ENCODE measurements around the gene PROB1. TPM values are rescaled to one million over a fixed set of nuclear protein-coding genes. Genes with fewer than 3 reads are reported as not detected.
"Not testable (repeated sequence)": the region's sequence is repeated elsewhere in the genome, so short reads cannot be mapped to it uniquely, and the experiment has no call there.

The PROB1 gene, protein sequence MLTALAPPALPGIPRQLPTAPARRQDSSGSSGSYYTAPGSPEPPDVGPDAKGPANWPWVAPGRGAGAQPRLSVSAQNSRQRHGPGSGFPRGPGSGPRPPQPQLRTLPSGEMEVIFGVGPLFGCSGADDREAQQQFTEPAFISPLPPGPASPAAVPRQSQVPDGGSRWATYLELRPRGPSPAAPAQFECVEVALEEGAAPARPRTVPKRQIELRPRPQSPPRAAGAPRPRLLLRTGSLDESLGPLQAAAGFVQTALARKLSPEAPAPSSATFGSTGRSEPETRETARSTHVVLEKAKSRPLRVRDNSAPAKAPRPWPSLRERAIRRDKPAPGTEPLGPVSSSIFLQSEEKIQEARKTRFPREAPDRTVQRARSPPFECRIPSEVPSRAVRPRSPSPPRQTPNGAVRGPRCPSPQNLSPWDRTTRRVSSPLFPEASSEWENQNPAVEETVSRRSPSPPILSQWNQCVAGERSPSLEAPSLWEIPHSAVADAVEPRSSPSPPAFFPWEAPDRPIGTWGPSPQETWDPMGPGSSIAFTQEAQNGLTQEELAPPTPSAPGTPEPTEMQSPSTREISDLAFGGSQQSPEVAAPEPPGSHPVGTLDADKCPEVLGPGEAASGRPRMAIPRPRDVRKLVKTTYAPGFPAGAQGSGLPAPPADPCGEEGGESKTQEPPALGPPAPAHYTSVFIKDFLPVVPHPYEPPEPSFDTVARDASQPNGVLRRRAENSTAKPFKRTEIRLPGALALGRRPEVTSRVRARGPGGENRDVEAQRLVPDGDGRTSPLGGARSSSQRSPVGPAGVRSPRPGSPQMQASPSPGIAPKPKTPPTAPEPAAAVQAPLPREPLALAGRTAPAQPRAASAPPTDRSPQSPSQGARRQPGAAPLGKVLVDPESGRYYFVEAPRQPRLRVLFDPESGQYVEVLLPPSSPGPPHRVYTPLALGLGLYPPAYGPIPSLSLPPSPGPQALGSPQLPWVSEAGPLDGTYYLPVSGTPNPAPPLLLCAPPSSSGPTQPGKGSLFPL
- total RNA-seq (2014; rRNA removed; shearing (Covaris generic)): 0.09 and 0.17 TPM in 2 replicates

GRCh38 chr5:139394654-139395566 is at the start of gene PROB1:
TSS of gene PROB1 (minus strand) at chr5:139395104. CDS start at chr5:139395081, 23 bp downstream.
- no peak for DNase-seq (ENCODE audit: low read depth)

DNA sequence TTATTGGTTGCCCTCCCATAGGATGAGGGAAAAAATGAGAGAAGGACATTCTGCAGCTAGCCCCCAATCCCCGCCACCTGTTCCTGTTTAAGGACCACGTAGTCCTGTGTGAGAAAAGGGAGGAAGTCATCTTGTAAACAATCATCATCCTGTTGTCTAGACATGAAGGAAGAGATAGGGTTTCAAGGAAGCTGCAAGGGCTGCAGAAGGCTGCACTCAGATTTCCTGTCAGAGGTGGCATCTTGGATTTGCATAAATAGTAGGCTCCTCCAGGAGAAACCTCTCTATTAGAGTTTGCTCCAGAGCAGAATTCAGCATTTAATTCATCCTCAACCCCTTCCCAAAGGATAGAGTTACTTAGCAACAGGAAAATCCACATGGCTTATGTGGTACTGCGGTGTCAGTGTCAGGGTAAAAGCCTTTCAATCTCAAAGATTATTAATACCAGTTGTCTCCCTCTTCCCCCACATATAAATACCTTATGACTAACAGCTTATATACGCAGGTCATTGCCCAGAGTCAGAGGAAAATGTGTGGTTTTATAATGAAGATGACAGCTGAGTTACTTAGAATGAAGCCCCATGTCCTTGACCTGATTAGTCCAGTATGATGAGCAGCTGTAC is 49.0 kb upstream of the PROB1 start:
- DNase-seq (ENCODE audit: low read depth): peak; percentile 57

DNA sequence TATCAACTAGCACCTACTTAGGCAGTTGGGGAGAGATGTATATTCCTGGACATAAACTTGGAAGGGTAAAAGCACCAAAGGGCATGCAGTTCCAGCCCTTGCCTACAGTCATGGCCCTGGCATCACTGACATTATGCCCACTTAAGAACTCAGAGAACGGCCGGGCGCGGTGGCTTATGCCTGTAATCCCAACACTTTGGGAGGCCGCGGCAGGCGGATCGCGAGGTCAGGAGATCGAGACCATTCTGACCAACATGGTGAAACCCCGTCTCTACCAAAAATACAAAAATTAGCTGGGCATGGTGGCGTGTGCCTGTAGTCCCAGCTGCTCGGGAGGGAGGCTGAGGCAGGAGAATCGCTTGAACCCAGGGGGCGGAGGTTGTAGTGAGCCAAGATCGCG is 45.5 kb upstream of the PROB1 start:
- DNase-seq (ENCODE audit: low read depth): not testable (repeated sequence)

DNA sequence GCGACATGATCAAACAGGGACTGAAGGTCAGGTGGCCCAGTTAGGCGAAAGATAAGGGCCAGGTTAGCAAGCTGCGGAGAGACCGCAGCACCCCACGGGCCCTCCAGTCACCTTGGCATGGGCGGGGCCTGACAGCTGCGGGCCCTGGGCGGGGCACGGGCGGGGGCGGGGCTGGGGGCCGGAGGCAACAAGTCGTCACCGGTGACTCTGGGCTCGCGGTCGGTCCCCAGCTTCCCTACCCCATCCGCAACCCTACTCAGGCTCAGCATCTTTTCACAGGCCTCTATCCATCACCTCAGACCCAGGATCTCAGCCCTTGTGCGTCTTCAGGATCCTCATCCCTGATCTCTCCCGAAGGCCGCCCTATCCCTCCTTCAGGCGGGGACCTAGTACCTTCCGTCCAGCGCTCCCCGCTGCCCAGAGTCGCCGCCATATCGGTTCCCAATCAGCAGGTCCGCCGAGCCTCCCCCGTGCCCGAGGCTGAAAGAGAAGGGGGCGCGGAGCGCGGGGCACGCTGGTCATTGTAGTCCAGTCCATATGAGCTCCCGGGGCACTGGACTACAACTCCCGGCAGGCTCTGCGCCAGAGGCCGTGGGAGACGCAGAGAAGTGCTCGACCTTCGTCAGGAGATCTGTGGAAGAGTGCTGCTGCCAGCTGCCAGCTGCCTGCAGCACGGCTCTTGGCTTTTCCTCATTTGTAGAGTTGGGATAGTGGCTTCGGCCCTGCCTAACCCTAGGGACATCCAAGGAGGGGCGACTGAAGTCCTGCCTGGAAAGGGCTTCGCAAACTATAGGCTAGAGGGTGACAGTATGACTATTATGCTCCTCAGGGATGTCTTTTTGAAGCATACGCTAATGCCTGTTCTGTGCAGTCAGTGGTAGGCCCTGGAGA is 44.4 kb upstream of the PROB1 start, which contains the start of gene DNAJC18:
Gene DNAJC18, minus strand, starts transcription at position 513 of the 891 bp plus-strand sequence. Its CDS starts 80 bp downstream, at position 433.
- peak; percentile 93 for DNase-seq (ENCODE audit: low read depth)

- no peak for DNase-seq (ENCODE audit: low read depth)
These were observed 43.8 kb upstream of the PROB1 start for GRCh38 chr5:139438707-139439012.

DNA sequence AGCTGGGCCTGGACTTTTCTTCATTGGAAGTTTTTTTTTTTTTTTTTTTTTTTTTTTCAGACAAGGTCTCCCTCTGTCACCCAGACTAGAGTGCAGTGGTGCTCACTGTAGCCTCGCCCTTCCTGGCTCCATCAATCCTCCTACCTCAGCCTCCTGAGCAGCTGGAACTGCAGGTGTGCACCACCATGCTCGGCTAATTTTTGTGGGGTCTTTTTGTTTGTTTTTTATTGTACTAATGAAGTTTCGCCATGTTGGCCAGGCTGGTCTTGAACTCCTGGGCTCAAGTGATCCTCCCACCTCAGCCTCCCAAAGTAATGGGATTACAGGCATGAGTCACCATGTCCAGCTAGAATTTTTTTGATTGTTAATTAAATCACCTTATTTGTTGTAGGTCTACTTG is 40.8 kb upstream of the PROB1 start:
- DNase-seq (ENCODE audit: low read depth): no peak

GRCh38 chr5:139431706-139432105 is 36.8 kb upstream of the PROB1 start:
- DNase-seq (ENCODE audit: low read depth): no peak

- no peak for DNase-seq (ENCODE audit: low read depth)
These were observed 35.1 kb upstream of the PROB1 start for GRCh38 chr5:139430015-139430414.

DNA sequence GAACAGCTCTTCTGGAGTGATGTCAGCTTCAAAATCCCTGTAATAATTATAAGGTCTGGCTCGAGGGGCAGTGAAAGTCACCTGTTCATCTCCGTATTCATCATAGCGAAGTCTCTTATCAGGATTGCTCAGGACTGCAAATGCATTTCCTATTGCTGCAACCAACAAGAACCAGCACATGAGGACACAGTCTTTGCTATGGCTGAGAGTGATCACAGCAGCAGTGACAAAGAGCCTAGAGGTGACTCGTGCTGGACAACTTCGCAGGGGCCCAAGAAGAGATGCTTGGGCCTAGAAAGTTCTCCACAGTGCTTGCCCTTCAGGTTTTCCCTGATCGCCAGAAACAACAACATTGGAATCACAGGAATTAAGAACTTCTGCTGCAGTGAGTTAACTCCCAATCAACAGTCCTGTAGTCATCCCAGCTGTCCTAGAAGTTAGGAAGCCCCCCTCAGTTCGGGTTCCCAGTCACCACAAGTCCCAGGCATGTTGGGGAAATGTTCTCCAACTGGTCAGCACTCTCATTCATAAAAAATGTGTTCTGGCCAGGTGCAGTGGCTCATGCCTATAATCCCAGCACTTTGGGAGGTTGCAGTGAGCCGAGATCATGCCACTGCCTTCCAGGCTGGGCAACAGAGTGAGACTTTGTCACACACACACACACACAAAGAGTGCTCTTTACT is 31.4 kb upstream of the PROB1 start:
- no peak for DNase-seq (ENCODE audit: low read depth)

DNA sequence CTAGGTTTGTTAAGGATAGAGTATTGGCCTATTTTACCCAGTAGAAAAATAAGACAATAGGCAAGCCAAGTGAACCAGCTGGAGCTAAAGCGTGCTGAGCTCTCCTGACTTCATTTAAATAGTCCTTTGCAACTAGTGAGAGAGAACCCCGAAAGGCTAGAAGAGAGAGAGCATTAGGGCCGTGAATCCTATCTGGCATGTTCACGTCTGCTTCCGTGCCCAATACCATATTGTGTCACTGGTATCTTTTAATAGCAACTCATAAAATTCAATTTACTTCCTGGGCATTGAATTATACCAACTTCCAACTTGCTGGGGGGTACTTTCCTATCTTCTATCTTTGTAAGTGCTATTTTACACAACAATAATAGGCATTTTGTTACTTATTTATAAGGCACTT is 30.6 kb upstream of the PROB1 start:
- no peak for DNase-seq (ENCODE audit: low read depth)

- DNase-seq (ENCODE audit: low read depth): peak; percentile 60
These were observed 27.5 kb upstream of the PROB1 start for GRCh38 chr5:139422307-139422893.

GRCh38 chr5:139419226-139420192 is 24.6 kb upstream of the PROB1 start:
- no peak for DNase-seq (ENCODE audit: low read depth)

DNA sequence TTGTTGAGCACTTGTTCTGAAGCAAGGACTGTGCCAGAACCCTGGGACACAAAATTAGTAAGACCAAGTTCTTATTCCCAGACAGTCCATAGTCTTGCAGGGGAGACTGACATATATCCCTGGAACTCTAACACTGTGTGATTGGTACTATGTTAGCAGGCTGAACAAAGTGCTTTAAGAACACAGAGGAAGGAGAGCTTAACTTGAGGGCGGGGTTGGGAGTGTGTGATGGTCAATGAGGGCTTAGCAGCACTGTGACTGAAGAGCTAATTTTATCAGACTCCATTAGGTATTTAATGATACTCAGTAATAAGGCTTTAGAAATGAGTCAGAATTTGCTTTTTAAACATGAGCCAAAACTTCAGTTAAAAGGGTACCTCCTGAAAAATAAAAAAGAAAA is 23.9 kb upstream of the PROB1 start:
- no peak for DNase-seq (ENCODE audit: low read depth)

GRCh38 chr5:139417214-139417613 is 22.3 kb upstream of the PROB1 start:
- no peak for DNase-seq (ENCODE audit: low read depth)

DNA sequence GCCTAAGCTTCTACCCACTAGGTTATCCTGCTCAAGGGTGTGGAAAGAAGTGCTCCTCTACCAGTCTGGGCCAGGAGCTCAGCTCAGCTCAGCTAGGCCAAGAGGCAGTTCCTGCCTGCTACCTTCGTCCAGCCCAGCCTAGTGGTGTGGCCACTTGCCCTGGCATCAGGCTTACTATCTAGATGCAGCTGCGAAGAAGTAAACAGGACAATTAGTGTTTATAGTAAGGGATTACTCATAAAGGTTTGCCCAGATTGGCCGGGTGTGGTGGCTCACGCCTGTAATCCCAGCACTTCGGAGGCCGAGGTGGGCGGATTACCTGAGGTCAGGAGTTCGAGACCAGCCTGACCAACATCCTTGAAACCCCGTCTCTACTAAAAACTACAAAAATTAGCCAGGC is 21.7 kb upstream of the PROB1 start:
- no peak for DNase-seq (ENCODE audit: low read depth)

- no peak for DNase-seq (ENCODE audit: low read depth)
These were observed 21.0 kb upstream of the PROB1 start for GRCh38 chr5:139415869-139416268.

- DNase-seq (ENCODE audit: low read depth): no peak
These were observed 20.4 kb upstream of the PROB1 start for GRCh38 chr5:139415221-139415861.
